ENCODE data around the gene KLF16.
A peak's percentile ranks its signal among the peaks of the same experiment; 100 is the strongest.

Gene KLF16

GRCh38 chr19:1856345-1856697, 7.1 kb downstream of the KLF16 start:
- no peak overlapping the region for H3K4me3 ChIP-seq (ENCODE audit: low read depth, low read length)

GRCh38 chr19:1855828-1856255, 7.5 kb downstream of the KLF16 start:
- no peak overlapping the region for H3K4me3 ChIP-seq (ENCODE audit: low read depth, low read length)

GRCh38 chr19:1855040-1855827, 8.1 kb downstream of the KLF16 start:
- no peak overlapping the region for H3K4me3 ChIP-seq (ENCODE audit: low read depth, low read length)

- no peak overlapping the region for H3K4me3 ChIP-seq (ENCODE audit: low read depth, low read length)
Measured at GRCh38 chr19:1854542-1855039, 8.8 kb downstream of the KLF16 start.

GRCh38 chr19:1854039-1854541, 9.3 kb downstream of the KLF16 start:
- H3K4me3 ChIP-seq (ENCODE audit: low read depth, low read length) = no peak overlapping the region

- no peak overlapping the region for H3K4me3 ChIP-seq (ENCODE audit: low read depth, low read length)
Measured at GRCh38 chr19:1853295-1854038, 9.9 kb downstream of the KLF16 start.

- H3K4me3 ChIP-seq (ENCODE audit: low read depth, low read length) = no peak overlapping the region
Measured at GRCh38 chr19:1852581-1853128, 10.7 kb downstream of the KLF16 start.

GRCh38 chr19:1851654-1852580, 11.5 kb downstream of the KLF16 start:
- no peak overlapping the region for H3K4me3 ChIP-seq (ENCODE audit: low read depth, low read length)

GRCh38 chr19:1850809-1851653, 12.3 kb downstream of the KLF16 start:
- H3K4me3 ChIP-seq (ENCODE audit: low read depth, low read length) = no peak overlapping the region

GRCh38 chr19:1849886-1850398, 13.4 kb downstream of the KLF16 start:
- H3K4me3 ChIP-seq (ENCODE audit: low read depth, low read length) = no peak overlapping the region

GRCh38 chr19:1849132-1849474, 14.3 kb downstream of the KLF16 start:
- H3K4me3 ChIP-seq (ENCODE audit: low read depth, low read length) = no peak overlapping the region

- H3K4me3 ChIP-seq (ENCODE audit: low read depth, low read length) = peak within 1 kb of the TSS; percentile 86
Measured at GRCh38 chr19:1848399-1849131, 14.8 kb downstream of the KLF16 start, which contains the start of gene REXO1. REXO1 (minus strand) TSS chr19:1848483; CDS start chr19:1848358, 125 bp downstream.

- peak overlapping the region; percentile 86 for H3K4me3 ChIP-seq (ENCODE audit: low read depth, low read length)
Measured at GRCh38 chr19:1847684-1848398, 15.5 kb downstream of the KLF16 start.

GRCh38 chr19:1847348-1847683, 16.1 kb downstream of the KLF16 start:
- H3K4me3 ChIP-seq (ENCODE audit: low read depth, low read length) = peak overlapping the region; percentile 86

GRCh38 chr19:1846517-1847204, 16.7 kb downstream of the KLF16 start:
- H3K4me3 ChIP-seq (ENCODE audit: low read depth, low read length) = no peak overlapping the region

GRCh38 chr19:1845642-1846041, 17.7 kb downstream of the KLF16 start:
- H3K4me3 ChIP-seq (ENCODE audit: low read depth, low read length) = no peak overlapping the region

- no peak overlapping the region for H3K4me3 ChIP-seq (ENCODE audit: low read depth, low read length)
Measured at GRCh38 chr19:1845125-1845515, 18.3 kb downstream of the KLF16 start.
